GM21723 (cell line): Measurements from ENCODE around the gene CNST.
A peak's percentile ranks its signal among the peaks of the same experiment; 100 is the strongest.
"Not testable (repeated sequence)": the region's sequence is repeated elsewhere in the genome, so short reads cannot be mapped to it uniquely, and the experiment has no call there.

Source experiments
- ATAC-seq: cut with Tn5 transposase; IDR thresholded peaks from one replicate; pipeline ENCODE4 v1.9.1; 2021; ENCODE audit warnings: mild to moderate bottlenecking, moderate library complexity; ENCODE audit not compliant: unreplicated experiment

The CNST gene

GRCh38 chr1:246698466-246699094 lies 132.3 kb downstream of the CNST start:
- no peak for ATAC-seq

GRCh38 chr1:246699095-246699735 lies 133.0 kb downstream of the CNST start:
- peak; percentile 95 for ATAC-seq

DNA sequence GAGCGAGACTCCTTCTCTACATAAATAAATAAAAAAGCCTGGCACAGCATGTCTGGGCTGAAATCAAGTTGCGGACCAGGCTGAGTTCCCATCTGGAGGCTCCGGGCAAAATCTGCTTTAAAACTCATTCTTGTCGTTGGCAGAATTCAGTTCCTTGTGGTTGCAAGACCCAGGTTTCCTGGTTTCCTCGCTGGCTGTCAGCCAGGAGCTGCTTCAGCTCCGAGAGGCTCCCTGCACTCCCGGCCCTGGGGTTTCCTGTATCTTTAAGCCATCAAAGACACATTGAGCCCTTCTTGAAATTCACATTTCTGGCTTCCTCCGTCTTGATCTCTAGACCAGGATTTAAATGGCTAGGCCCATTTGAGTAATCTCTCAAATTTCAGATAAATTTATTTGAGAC lies 137.3 kb downstream of the CNST start:
- ATAC-seq: no peak

DNA sequence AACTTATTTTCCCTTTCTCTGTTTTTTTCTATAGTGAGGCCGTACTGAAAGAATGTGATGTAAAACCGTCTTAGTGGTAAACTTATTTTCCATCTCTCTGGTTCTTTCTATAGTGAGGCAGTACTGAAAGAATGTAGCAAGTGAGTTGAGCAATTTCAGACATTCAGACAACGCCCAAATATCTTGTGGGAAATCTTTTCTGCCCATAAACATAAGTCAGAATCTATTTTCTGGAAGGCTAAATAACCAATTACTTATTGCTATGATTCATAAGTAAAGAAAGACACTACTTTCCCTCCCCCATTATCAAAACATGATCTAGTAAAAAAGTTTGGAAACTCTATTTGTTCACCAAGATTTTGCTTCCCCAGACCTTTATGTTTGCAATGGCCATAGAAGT lies 139.1 kb downstream of the CNST start:
- ATAC-seq: no peak

DNA sequence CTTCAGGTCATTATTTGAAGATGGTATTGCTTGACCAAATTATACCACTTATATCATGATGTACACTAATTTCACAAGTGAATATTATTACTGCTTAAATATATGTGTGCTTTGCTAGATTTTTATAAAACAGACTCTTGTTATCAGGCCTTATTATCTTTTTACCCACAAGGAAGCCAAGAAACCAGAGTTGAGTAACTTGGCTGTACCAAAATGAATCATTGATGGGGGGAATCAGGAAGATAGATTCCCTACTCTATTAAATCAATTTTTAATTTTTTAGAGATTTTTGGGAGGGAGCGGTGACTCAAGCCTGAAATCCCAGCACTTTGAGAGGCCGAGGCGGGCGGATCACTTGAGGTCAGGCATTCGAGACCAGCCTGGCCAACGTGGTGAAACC lies 141.9 kb downstream of the CNST start:
- no peak for ATAC-seq

DNA sequence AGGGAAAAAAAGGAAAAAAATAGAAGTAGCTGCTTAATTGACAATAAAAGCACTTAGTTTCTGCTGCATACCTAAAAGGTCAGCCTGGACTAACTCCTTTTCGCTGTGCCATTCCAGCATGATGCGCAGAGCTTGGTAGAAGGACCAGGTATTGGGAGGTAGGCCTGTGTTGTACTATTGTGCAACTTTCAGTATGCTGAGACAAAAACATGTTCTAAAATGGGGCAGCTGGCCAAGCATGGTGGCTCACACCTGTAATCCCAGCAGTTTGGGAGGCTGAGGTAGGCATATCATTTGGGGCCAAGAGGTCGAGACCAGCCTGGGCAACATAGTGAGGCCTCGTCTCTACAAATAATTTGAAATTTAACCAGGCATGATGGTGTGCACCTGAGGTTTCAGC lies 142.9 kb downstream of the CNST start:
- ATAC-seq: no peak

GRCh38 chr1:246709835-246710234 lies 143.6 kb downstream of the CNST start:
- ATAC-seq: no peak

DNA sequence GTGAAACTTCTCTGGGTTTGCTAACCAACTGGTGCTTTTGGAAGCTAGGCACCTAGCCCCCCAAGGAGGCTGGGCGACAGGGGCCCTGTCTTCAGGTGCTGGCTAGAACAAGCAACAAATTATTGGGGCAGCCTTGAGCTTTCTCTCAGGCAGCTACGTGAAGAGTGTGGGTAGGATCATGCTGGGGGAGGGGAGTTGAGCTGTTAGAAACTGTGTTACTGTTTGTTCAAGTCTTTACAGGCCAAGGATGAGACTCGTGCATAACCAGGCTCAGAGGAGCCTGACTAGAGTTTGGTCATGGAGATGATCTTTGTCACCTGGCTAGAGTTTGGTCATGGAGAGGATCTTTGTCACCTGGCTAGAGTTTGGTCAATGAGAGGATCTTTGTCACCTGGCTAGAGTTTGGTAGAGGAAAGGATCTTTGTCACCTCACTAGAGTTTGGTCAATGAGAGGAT lies 145.3 kb downstream of the CNST start:
- ATAC-seq: no peak

DNA sequence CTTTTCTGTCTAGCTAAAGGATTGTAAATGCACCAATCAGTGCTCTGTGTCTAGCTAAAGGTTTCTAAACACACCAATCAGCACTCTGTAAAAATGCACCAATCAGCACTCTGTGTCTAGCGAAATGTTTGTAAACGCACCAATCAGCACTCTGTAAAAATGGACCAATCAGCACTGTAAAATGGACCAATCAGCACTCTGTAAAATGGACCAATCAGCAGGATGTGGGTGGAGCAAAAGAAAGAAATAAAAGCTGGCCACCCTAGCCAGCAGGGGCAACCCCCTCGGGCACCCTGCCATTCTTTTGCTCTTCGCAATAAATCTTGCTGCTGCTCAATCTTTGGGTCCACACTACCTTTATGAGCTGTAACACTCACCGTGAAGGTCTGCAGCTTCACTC lies 146.2 kb downstream of the CNST start:
- not testable (repeated sequence) for ATAC-seq
